HG03025 (cell line): ENCODE measurements around the gene GNB3.
"Not testable (repeated sequence)": the region's sequence is repeated elsewhere in the genome, so short reads cannot be mapped to it uniquely, and the experiment has no call there.

Experiments used
- ATAC-seq: cut with Tn5 transposase; IDR thresholded peaks from one replicate; pipeline ENCODE4 v1.9.1; 2021; ENCODE audit warnings: mild to moderate bottlenecking, moderate library complexity; ENCODE audit not compliant: unreplicated experiment, low FRiP score

The GNB3 gene

DNA sequence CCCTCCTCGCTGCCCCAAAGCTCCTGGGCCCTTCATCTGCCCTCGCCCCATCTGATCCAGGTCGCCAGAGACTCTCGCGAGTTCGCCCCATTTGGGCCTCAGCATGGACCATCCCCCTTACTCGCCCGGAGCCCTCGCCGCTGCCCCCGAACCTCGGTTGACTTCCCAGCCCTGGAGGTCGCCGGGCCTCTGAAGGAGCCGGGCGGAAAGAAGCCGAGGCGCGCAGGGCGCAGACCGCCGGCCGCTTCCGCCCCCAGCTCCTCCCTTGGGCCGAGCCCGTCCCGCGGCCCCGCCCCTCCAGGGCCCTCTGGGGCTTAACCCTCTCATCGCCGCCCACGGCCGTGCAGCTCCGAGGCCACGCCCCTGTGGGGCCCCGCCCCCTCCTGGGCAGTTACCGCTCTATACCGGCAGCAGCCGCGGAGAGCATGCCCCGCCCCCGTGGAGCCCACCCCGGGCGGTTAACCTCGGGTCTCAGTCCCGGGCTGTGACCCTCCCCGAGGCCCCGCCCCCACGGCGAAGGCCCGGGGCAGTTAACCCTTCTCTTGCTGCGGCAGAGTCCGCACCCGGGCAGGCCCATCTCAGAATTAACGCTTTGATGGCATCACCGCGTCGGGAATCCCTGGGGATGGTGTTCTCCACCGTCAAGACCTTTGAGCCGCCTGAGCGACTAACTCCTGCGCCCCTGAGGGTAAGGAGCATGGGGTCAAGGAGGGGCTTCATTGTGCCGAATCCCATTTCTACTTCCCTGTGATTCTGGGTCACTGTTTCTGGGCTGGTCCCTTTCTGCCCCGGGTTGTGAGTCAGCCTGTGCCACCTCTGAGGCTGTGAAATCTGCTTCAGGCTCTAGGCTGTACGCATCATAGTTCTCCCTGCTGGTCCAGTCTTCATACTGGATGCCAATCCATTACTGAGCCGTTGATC is 32.6 kb downstream of the GNB3 start, which contains the start of gene SPSB2:
SPSB2 (minus strand) TSS at position 210 of the 921 bp plus-strand sequence. CDS start 402 bp downstream, outside the sequence.
- ATAC-seq = peak; percentile 70

DNA sequence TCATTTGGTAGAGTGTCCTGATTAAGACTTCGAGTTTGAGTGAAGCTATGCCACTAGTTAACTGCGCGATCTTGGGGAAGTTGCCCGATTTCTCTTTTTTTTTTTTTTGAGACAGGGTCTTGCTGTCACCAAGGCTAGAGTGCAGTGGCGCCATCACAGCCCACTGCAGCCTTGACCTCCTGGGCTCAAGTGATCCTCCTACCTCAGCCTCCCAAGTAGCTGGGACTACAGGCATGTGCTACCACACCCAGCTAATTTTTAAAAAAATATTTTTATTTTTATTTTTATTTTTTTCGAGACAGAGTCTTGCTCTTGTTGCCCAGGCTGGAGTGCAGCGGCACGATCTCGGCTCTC is 33.3 kb downstream of the GNB3 start:
- ATAC-seq = not testable (repeated sequence)

DNA sequence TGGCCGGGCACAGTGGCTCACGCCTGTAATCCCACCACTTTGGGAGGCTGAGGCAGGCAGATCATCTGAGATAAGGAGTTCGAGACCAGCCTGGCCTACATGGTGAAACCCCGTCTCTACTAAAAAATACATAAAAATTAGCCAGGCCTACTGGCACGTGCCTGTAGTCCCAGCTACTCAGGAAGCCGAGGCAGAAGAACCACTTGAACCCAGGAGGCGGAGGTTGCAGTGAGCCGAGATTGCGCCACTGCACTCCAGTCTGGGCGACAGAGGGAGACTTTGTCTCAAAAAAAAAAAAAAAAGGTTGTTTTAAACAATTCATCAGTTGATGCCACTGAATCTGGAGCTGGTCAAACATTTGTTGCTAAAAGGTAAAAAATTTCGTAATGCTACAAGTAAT is 39.1 kb downstream of the GNB3 start:
- not testable (repeated sequence) for ATAC-seq

DNA sequence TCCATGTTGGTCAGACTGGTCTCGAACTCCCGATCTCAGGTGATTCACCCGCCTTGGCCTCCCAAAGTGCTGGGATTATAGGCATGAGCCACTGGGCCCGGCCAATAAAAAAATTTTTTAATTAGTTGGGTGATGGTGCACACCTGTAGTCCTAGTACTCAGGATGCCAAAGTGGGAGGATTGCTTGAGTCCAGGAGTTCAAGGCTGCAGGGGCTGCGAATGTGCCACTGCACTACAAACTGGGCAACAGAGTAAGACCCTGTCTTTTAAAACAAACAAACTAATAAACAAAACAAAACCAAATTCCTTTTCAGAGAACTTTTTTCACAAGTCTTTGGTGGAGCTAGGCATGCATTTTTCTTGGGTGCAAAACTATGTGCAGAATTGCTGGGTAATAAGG is 42.5 kb downstream of the GNB3 start:
- no peak for ATAC-seq

DNA sequence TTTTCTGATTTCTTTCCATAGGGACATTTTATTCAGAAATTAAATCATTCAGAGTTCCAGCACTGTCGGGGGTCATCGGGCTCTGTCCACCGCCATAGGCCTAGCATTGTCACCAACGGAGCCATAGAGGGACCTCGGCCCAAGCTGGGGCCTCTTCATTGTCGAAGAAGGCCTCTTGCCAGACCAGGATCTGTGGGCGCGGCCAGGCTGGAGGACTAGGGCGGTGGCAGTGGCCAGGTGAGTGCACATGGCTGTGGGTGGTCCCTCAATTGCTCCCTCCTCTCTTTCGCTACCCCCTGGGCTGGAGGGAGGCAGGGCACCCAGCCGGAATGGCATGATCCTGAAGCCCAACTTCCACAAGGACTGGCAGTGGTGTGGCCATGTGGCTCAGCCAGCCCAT is 43.0 kb downstream of the GNB3 start:
- ATAC-seq = no peak

DNA sequence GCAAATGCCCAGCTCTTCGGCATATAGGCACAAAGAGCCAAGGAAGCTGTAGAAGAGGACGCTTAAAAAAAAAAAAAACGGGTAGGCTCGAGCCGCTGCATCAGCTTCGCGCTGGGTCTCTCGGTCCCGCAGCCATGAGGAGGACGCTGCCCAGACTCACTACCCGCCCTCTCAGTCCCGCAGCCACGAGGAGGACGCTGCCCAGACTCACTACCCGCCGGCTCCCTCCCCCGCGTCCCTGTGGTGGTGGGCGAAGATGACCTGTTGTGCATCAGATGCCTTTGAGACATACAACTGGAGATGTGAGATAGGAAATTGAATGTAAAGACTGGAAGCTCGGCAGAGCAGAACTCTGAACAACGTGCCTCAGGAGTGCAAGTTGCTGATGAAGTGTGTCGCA is 43.8 kb downstream of the GNB3 start:
- no peak for ATAC-seq

DNA sequence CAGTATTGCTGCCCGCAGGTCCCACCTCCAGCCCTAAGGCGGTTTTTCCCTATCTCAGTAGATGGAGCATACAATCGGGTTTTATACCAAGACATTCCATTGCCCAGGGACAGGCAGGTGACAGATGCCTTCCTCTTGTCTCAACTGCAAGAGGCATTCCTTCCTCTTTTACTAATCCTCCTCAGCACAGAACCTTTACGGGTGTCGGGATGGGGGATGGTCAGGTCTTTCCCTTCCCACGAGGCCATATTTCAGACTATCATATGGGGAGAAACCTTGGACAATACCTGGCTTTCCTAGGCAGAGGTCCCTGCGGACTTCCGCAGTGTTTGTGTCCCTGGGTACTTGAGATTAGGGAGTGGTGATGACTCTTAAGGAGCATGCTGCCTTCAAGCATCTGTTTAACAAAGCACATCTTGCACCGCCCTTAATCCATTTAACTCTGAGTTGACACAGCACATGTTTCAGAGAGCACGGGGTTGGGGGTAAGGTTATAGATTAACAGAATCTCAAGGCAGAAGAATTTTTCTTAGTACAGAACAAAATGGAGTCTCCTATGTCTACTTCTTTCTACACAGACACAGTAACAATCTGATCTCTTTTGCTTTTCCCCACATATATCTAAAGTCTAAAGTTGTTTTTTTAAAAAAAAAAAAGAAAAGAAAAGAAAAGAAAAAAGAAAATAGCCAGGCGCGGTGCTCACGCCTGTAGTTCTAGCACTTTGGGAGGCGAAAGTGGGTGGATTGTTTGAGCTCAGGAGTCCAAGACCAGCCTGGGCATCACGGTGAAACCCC is 45.7 kb downstream of the GNB3 start:
- not testable (repeated sequence) for ATAC-seq

DNA sequence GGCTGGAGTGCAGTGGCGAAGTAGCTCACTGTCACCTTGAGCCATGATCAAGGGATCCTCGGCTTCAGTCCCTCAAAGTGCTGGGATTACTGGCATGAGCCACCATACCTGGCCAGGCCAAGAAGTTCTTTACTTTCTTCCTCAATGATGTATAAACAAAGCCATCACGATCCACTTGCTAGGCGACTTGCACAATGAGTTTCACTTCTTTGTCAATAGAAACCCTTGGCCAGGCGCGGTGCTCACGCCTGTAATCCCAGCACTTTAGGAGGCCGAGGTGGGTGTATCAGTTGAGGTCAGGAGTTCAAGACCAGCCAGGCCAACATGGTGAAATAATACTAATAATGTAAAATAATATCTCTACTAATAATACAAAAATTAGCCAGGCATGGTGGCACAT is 46.7 kb downstream of the GNB3 start:
- no peak for ATAC-seq

DNA sequence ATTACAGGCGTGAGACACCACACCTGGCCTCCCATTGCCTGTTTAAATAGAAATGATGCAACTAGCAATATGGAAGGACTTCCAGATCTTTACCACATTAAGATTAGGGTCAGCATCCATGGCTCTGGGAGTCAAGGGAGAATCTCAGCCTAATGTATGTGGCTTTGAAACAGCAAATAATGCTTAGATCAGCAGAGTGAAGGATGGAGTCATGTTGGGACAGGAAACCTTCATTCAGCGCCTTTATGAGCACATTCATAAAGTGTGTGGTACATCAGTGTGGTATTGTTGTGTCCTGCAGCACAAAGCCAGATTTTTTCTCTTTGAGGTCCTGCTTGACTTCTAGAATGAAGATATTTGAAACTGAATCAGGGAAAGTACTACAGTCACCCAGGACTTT is 47.6 kb downstream of the GNB3 start:
- ATAC-seq = no peak

DNA sequence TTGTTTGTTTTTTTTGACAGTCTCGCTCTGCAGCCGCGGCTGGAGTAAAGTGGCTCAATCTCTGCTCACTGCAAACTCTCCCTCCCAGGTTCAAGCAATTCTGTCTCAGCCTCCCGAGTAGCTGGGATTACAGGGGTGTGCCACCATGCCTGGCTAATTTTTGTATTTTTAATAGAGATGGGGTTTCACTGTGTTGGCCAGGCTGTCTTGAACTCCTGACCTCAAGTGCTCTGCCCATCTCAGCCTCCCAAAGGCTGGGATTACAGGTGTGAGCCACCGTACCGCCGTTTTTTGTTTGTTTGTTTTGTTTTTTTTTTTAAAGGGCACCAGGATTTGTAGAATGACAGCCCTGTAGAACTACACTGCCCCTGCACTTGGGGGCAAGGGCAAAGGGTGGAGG is 48.1 kb downstream of the GNB3 start:
- not testable (repeated sequence) for ATAC-seq

DNA sequence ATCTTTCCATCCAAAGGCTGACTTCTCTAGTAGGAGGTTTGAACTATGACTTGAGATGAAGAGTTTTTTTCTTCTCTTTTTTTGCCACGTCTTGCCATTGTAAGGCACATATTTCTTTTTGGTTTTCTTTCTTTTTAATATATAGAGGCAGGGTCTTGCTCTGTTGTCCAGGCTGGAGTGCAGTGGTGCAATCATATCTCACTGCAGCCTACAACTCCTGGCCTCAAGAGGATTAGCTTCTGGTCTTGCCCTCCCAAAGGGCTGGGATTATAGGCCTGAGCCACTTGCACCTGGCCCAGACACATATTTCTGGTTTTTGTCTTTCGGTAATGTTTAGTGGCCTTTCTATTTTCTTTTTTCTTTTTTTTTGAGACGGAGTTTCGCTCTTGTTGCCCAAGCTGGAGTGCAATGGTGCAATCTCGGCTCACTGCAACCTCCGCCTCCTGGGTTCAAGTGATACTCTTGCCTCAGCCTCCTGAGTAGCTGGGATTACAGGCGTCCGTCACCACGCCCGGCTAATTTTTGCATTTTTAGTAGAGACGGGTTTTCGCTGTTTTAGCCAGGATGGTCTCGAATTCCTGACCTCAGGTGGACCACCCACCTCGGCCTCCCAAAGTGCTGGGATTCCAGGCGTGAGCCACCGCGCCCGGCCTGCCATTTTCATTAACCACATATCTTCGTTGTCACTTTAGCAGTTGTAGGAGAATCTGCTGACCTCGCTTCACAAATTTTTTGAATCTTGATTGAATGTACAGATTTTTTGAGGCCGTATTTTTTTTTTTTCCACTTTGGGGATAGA is 49.2 kb downstream of the GNB3 start:
- ATAC-seq = not testable (repeated sequence)

DNA sequence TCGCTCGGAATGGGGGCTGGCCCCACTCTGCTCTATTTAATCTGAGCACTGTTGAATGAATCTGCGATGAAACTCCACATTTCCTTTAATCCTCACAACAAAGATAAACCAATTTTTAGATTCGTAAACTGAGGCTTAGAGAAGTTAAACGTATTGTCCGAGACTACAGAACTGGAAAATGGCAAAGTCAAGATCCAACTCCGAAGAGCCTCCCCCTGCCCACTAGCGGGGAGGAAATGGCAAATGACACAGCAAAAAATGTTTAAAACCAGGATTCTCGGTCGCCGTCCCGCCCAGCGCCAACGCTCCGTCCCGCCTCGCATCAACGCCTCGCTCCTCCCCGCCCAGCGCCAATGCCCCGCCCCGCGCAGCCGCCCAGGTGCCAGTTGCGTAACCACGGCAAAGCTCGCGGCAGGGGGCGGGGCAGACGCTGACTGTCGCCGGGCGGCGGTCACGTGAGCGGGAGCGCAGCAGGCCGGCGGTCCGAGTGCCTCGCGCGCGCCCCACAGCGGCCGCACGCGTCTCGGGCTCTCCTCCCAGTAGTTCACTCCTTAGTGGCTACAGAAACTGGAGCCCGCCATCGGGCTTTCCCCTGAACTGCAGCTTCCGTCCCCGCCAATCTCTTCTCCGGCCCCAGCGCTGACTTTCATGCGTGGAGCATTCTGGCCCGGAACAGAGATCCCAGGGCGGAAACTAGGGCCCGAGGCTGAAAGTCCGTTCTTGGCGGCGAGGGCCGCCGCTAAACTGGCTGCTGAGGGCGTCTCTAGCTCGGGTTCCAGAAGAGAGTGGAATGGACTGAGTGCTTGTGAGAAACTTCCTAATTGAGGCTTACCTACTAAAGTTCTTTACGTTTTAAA is 50.3 kb downstream of the GNB3 start:
- ATAC-seq = peak; percentile 88

DNA sequence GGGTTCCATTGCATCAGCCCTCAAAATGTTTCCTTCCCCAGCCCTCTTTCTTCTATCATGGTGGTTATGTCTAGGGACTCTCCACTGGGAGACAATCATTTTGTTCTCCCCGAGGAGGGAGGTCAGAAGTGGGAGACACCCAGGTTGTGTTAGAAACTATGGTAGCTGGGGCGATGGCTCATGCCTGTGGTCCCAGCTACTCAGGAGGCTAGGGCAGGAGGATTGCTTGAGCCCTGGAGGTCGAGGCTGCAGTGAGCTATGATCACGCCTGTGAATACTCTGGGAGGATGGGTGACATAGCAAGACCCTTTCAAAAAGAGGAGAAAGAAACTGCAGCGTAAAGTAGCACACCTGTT is 50.9 kb downstream of the GNB3 start:
- ATAC-seq = no peak

DNA sequence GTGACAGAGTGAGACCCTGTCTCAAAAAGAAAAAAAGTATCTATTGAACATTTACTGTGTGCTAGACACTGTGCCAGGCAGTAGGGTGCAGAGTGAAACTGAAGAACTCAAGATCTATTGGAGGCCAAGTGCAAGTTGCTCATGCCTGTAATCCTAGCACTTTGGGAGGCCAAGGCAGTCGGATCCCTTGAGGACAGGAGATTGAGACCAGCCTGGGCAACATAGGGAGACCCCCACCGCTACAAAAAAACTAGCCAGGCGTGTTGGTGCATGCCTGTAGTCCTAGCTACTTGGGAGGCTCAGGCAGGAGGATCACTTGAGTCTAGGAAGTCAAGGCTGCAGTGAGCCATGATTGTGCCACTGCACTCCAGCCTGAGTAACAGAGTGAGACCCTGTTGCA is 52.0 kb downstream of the GNB3 start:
- not testable (repeated sequence) for ATAC-seq

DNA sequence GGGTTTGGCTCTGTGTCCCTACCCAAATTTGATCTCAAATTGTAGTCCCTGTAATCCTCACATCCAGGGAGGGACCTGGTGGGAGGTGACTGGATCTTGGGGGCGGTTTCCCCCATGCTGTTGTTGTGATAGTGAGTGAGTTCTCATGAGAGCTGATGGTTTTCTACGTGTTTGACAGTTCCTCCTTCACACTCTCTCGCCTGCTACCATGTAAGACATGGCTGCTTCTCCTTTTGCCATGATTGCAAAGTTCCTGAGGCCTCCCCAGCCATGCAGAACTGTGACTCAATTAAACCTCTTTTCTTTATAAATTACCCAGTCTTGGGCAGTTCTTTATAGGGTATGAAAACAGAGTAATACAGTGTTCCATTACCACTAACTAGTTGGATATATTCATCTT is 53.6 kb downstream of the GNB3 start:
- no peak for ATAC-seq
